Muscle of arm (tissue), 12 donors: Measurements from ENCODE around the gene TANC1. TPM values are rescaled to one million over a fixed set of nuclear protein-coding genes. Genes with fewer than 3 reads are reported as not detected.

ENCODE experiments used
- DNase-seq: peaks from one replicate; pipeline ENCODE4 v3.0.0-alpha.2; 2013
- polyA plus RNA-seq, 12 donors: library from polyadenylated mRNA; unstranded; fragments of 120-200 nt; gene quantifications; one replicate each; pipeline ENCODE4 v1.2.1, GENCODE V29; 2013; ENCODE audit not compliant: insufficient read length in 12 of 12

The TANC1 gene
- polyA plus RNA-seq, 12 donors, result 17.3 to 35.8 (median 25.8) TPM; not detected in 1

DNA sequence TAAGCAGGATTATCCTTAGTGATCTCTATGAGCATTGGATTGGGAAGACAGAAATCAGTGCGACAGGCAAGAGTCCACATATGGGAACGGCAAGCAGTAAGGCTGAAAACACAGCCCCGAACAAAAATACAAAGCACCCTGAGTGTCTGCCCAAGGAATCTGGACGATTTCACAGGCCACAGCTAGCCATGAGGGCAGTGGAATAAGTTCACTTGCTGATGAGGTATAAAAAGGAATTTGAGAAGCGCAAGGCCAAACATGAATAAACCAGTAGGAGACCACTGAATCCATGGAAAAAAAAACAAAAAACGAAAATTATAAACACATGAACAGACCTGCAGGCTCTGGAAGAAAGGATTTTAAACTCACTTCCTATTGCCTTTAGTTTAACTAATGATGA is 293.8 kb downstream of the TANC1 start:
- no peak for DNase-seq

- no peak for DNase-seq
Measured at GRCh38 chr2:159262904-159263303, 294.5 kb downstream of the TANC1 start.

DNA sequence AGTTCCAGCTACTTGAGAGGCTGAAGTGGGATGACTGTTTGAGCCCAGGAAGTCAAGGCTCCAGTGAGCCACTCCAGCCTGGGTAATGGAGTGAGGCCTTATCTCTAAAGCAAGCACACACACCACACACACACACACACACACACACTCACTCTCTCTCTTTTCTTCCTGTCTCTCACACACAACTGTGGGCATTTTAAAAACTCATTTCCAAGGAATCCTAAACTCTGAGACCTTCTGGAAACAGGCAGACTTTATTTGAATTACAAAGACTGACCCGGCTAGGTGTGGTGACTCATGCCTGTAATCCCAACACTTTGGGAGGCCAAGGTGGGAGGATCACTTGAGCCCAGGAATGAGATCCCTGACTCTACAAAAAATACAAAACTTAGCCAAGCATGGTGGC is 296.7 kb downstream of the TANC1 start:
- no peak for DNase-seq

DNA sequence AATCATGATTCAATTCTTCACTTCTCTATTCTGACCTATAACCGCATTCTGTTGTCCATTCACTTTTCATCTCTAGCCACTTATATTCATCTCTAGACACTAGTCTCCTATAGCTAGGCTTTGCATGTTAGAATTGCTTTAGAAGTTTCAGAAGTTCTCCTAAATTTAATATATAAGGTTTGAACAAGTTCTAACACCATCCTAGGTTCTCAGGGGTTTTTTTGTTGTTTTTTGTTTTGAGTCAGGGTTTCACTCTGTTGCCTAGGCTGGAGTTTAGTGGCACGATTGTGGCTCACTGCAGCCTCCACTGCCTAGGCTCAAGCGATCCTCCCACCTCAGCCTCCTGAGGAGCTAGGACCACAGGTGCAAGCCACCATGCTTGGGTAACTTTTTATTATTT is 298.1 kb downstream of the TANC1 start:
- DNase-seq, result no peak

DNA sequence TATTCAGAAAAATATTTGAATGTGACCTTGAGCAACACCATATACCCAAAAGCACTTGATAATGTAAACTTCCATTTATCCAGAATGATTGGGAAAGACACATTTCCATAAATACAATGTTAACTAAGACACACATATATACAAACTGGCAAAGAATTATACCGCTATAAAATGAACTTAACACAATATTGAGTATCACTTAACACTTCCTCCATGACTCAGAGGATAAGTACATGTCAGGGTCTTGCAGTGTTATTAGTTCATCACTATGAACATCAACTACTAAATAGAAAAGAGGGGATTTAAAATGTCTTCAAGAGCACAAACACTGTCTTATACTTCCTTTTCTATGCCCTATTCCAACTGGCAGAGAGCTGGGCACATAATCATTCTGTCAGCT is 299.5 kb downstream of the TANC1 start:
- DNase-seq, result no peak

DNA sequence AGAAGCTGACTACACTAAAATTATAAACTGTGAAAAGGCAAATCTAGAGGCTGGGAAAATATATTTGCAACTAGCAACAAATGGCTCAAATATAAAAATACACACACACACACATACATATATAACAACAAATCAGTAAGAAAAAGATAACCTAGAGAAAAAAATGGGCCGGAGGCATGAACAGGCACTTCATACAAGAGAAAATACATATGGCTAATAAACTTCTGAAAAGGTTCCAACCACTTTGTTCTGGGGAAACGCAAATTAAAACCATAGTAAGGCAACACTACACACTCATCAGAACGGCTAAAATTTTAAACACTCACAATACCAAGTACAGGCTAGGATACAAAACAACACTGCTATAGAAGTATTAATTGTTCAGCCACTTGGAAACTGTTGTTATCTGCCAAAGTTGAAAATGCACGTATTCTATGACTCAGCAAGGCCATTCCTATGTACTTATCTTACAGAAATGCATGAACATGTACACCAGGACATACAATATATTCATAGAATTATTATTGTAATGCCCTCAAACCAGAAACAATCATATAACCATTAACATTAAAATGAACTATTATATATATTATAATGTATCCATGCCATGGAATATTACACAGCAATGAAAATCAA is 302.4 kb downstream of the TANC1 start:
- DNase-seq, result no peak

DNA sequence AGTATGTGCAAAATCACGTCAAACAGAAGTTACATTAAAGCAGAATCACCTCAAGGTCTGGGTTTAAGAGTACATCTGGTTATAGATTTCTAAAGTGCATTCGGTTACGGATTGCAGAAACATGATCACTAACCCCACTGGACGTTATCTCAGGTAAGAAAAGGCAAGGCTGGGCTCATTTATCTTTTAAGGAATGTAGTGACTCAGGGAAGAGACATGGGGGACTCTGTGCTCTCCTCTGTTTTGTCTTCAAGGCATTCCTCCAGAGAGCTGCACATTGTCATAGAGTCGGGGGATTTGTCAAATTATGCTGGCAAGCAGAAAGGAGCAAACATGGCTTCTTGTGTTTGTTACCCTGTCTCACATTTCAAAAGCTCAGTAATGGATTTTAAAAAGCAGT is 303.7 kb downstream of the TANC1 start:
- DNase-seq, result no peak

GRCh38 chr2:159275111-159275510 is 306.7 kb downstream of the TANC1 start:
- no peak for DNase-seq

- DNase-seq, result no peak
Measured at GRCh38 chr2:159279700-159280099, 311.3 kb downstream of the TANC1 start.

DNA sequence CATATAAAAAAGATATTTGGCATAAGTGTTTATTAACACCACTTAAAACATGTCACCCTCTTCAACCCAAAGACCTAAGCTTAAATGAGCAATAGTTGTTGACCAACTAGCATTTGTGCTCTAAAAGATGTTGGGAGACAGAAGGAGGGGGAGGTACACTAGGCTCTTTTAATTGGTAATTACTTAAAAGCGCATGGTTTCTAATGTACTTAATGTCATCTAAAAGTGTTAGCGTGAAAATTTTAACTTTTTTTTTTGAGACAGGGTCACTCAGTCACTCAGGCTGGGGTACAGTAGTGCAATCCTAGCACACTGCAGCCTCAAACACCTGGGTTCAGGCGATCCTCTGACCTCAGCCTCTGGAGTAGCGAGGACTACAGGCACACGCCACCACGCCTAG is 312.6 kb downstream of the TANC1 start:
- DNase-seq, result no peak

Other genes starting within 250 kb of the TANC1 start
- gene DAPL1, start 173.3 kb upstream of the TANC1 start, polyA plus RNA-seq, result 10 to 100 TPM in 2 of 12 donors, 1 to 10 TPM in 1, under 1 TPM in 3, not detected in 6; 0.23 to 22.6 (median 3.2) TPM